ENCODE results near the gene GRAMD1A.
A peak's percentile ranks its signal among the peaks of the same experiment; 100 is the strongest.
"Not testable (repeated sequence)": the region's sequence is repeated elsewhere in the genome, so short reads cannot be mapped to it uniquely, and the experiment has no call there.

Gene GRAMD1A

DNA sequence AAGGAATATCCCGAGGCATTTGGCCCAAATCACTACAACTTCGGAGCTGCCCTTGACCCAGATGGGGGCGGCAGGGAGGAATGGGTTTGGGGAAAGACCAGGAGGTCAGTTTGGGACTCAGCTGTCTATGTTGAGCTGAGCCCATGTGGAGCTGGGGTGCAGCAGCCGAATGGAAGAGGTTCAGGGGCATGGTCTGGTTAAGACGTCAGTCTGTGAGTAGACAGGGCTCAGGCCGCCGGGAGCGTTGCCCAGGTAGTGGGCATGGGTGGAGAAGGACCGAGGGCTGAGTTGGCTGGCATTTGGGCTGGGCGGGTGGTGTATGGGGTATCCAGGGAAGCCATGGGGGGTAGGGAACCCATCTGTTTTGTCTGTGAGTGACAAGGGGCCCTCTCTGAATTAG is 20.9 kb downstream of the GRAMD1A start:
- no peak for DNase-seq

DNA sequence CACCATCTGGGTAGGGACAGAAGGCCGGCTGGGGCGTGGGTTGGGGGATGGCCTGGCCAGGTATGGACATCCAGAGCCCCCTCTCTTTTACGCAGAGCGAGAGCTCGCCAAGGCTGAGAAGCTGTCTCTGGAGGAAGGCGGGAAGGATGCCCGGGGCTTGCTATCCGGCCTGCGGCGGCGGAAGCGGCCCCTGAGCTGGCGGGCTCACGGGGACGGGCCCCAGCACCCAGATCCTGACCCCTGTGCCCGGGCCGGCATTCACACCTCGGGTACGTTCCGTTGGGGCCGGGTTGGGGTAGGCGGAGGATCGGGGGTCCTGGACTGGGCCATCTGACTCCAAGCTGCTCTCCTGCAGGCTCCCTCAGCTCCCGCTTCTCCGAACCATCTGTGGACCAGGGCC is 21.5 kb downstream of the GRAMD1A start:
- DNase-seq: no peak

DNA sequence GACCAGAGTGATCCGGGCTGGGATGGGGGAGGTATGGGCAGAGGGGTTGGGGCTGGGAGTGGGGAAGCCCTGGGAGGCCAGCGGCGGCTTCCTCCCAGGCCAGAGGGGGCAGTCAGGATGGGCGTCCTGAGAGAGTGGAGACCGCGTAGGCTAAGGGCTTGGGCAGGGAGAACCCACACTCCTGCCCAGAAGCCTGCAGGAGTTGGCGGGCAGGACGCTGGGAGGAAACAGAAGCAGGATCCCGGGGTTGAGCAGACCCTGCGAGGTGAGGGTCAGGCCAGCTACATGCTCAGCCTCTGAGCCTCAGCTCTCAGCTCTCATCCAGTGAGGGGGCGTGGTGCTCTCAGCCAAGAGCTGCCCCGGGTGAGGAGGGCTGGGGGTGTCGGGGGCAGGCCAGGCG is 22.3 kb downstream of the GRAMD1A start:
- DNase-seq: no peak

DNA sequence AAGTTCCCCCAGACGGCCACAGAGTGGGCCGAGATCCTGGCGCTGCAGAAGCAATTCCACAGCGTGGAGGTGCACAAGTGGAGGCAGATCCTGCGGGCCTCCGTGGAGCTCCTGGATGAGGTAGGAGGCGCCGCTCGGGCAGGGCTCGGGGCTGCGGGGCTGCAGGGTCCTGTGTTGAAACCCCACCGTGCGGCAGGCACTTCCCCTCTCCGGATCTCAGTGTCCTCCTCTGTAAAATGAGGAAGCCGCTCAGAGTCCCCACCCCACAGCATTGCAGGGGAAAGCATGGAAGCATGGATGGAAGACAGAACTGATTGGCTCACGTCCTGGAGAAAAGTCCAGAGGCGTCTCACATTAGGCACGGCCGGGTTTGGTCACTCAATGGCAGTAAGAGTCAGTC is 23.3 kb downstream of the GRAMD1A start:
- DNase-seq: no peak

DNA sequence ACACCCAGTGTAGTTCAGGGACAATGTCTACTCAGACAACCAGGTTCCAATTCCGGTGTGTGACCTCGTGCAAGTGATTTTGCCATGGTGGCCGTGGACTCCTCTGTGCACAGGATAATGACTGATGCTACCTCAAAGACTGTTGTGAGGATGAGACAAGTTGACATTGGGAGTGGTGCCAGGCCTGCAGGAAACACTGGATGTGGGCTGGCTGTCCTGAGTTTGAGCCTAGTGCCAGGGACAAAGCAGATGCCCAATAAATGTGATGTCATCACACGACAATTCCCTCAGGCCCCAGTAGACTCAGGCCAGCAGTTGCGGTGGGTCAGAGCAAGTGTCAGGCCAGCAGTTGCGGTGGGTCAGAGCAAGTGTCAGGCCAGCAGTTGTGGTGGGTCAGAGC is 24.0 kb downstream of the GRAMD1A start:
- DNase-seq: no peak

DNA sequence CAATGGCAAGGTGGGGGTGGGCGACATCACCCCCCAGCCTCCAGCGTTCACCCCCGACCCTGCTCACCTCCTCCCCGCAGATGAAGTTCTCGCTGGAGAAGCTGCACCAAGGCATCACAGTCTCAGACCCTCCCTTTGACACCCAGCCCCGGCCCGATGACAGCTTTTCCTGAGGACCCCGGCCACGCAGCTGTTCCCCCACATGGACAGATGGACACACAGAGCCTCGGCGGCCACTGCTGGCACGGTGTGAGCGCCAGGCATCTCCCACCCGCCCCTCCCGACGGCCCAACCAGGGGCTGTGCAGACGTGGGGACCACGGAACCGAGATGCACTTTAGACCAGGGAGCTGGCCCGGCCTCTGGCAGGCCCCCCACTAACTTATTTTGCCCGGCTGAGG is 25.8 kb downstream of the GRAMD1A start:
- DNase-seq: no peak

DNA sequence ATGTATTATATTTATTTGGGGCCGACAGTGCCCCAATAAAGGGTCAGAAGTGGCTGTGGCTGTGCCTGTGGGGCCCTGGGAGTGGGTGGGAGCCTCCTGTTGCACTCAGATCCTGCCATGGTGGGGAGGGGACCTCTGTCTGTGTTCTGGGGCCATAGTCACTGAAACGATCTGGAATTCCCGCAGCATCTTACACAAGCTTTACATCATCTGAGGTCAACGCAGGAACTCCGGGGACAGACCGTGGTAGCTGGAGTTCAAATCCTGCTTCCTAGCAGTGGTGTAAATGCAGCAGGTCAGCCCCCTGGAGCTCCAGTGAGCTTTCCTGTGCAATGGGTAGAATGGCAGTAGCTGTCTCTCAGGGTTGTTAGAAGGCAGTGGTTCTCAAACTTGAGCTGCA is 26.3 kb downstream of the GRAMD1A start:
- DNase-seq: no peak

DNA sequence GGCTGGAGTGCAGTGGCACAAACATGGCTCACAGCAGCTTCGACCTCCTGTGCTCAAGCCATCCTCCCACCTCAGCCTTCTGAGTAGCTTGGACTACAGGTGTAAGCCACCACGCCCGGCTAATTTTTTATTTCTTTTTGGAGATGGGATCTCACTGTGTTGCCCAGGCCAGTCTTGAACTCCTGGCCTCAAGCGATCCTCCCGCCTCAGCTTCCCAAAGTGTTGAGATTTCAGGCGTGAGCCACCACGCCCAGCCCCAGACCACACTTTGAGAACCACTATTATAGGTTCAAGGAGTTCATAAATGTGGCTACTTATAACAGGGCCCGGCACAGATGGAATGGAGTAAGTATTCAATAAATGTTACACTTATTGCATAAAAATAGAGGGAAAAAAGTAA is 26.9 kb downstream of the GRAMD1A start:
- no peak for DNase-seq

DNA sequence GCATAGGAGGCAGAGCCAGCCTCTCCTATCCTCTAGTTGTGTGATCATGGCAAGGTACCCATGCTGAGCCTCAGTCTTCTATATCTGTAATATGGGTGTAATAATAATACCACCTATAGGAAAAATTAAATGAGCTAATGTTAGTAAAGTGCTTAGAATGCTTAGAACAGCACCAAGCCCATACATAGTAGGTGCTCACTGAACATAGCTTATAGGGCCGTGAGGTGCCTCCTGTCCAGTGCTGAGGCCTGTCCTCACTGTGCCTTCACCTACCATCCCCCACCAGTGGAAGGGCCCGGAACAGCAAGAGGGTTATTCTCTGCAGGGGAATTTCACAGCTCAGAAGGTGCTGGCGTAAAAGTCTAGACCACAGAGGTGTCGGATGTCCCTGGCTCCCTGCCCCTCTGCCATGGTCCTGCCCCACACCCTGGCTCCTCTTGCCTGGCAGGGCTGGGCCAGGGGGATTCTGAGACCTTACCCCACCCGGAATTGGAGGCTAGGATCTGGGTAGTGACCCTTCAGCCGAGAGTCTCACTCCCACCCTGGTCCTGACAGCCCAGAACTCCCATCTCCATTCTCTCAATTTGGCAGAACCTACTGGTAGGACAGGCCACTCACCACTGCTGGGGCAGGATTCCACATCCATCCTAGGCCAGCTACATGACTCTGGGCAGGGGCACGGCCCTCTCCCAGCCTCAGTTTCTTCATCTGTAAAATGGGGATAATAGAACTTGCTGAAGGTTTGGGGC is 27.9 kb downstream of the GRAMD1A start:
- DNase-seq: no peak

DNA sequence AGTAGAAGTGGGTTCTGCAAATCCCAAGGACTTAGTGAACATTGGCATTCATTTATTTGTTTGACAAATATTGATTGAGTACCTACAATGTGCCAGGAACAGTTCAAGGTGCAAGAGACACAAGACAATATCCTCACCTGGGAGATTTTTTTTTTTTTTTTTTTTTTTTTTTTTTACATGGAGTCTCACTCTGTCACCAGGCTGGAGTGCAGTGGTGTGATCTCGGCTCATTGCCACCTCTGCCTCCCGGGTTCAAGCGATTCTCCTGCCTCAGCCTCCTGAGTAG is 28.4 kb downstream of the GRAMD1A start:
- not testable (repeated sequence) for DNase-seq

DNA sequence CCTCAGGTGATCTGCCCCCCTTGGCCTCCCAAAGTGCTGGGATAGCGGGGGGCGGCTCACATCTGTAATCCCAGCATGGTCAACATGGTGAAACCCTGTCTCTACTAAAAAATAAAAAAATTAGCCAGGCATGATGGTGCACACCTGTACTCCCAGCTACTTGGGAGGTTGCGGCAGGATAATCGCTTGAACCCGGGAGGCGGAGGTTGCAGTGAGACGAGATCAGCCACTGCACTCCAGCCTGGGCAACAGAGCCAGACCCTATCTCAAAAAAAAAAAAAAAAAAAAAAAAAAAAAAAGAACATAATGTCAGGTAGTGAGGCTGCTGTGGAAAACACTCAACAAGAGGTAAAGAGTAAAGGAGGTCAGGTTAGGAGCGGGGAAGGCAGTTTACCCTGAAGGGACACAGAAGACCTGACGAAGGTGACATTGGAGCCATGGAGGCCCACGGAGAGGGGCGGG is 29.2 kb downstream of the GRAMD1A start:
- DNase-seq: not testable (repeated sequence)

DNA sequence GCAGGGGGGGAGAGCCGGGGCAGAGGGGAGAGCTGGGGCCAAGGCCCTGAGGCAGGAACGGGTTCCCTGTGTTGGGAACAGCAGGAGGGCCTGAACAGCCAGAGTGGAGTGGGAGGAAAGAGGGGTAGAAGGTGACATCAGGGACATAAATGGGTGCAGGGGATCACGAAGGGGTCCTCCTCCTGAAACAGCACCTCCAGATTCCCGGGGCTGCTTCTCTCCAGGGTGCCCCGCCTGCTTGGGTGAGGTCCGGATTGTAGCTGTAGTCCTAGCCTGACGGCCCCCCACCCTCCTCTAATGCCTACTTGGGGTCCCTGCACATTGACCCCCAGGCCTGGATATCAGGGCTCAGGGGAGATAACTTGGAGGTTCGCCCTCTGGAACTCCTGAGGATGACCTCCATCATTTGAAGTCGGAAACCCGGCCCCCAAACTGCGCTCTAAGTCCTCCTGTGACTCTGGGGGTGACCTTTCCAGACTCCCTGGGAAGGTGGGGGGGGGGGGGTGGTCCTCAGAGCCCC is 29.7 kb downstream of the GRAMD1A start:
- no peak for DNase-seq

DNA sequence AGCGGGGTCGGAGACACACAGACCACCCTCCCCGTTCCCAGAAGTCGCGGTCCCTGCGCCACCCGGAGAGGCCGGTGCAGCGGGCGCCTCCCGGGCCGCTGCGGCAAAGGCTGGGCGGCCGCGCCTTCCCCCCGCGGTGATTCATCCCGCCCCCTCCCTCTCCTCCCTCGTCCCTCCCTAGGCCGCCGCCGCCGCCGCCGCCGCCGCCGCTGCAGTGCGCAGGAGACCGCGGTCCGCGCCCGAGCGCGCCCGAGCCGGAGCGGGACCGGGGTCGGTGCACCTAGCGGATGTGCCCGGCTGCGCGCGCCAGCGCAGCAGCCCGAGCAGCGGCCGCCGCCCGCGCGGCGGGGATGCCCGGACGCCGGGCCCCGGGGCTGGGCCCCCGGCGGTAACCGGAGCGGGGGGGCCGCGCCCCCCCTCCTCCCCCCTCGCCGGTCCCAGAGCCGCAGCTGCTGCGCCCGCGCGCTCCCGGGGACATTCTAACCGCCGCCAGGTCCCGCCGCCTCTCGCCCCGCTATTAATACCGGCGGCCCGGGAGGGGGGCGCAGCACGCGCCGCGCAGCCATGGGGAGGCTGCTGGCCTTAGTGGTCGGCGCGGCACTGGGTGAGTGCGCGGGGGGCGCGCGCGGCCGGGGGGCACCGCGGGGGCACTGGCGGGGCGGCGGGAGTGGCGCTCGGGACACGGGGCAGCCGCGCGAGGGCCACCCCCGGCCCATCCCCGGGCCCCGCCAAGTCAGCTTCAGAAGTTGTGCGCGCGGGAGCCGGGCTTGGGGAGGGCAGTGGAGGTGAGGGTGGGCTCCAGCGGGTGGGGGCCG is 30.3 kb downstream of the GRAMD1A start, which contains the start of gene SCN1B:
Gene SCN1B (plus strand): TSS at position 214 of the 815 bp plus-strand sequence. CDS start 351 bp downstream, at position 565.
- DNase-seq: peak in 1 of 2 donors; percentile 23

DNA sequence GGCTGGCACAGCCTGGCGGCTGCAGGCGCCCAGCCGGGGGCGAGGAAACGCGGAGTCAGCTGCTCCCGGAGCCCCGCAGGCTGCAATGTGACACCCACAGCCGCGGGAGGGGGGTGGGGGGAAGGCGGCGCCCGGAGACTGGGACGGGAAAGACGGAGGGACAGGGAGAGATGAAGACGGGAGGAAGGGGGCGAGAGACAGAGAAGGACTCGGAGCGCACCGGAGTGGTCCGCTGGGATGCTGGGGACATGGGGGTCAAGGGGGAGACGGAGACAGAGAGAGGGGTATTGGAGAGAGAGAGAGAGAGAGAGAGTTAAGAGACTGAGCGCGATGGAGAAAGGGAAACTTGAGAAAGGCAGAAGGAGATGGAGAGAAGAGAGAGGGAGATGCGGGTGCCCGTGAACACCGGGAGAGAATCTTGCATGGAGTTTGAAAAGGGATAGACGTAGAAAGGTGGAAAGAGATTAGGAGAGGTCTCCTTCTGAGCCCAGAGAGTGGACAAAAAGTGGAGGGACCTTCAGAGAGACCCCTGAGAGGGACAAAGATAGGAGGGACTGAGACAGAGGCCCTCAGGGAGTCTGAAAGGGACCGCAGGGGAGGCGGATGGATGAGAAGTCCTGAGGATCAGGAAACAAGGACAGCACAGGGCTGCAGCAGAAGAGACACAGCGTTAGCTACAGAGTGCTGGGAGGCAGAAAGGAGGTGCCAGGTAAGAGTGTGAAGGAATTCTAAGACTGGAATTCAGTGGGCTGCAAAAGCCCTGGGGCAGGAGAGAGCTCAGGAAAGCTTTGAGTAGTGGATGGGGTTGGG is 31.2 kb downstream of the GRAMD1A start:
- DNase-seq: peak in 1 of 2 donors; percentile 20

DNA sequence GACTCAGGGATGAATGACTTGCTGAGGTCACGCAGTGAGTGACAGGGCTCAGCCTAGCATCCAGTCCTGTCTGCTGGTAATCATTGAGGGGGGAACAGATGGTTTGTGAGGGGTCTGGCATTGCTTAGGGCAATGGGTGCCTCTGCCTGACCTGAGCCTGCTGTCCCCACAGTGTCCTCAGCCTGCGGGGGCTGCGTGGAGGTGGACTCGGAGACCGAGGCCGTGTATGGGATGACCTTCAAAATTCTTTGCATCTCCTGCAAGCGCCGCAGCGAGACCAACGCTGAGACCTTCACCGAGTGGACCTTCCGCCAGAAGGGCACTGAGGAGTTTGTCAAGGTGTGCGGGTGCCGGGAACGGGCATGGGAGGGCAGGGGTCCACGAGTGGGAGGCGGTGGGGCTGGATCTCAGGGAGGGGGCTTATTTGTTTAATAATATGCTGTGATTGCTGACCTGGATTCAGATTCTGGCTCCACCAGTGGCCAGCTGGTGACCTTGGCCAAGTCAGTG is 32.3 kb downstream of the GRAMD1A start:
- no peak for DNase-seq

DNA sequence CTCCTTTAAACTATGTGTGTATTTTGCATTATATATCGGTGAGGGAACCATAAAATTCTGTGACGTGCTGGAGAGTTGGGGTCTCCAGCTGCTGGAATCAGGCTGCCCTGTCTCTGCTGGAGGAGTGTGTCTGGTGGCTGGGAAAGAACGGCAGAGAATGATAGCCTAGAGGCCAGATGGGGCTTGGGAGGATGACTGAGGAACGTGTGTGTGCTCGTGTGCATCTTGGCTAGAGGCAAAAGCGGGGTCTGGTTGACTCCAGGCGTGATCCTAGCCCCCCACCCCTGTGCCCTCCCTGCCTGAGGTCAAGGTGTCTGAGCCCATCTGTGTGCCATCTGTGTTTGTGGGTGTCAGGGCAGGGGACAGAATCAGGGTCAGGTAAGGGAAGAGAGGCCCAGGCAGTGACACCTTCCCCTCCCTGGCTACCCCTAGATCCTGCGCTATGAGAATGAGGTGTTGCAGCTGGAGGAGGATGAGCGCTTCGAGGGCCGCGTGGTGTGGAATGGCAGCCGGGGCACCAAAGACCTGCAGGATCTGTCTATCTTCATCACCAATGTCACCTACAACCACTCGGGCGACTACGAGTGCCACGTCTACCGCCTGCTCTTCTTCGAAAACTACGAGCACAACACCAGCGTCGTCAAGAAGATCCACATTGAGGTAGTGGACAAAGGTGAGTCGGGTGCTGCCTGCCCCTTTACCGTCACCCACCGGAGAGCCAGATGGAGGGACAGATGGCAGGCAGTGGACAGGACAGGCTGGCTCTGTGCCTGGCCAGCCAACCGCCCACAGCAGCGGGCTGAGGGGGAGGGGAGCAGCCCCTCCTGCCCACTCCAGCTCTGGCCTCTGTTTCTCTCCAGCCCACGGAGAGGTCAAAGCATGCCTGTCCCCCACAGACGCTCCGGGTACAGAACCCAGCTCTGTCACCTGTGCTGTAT is 33.2 kb downstream of the GRAMD1A start:
- no peak for DNase-seq

DNA sequence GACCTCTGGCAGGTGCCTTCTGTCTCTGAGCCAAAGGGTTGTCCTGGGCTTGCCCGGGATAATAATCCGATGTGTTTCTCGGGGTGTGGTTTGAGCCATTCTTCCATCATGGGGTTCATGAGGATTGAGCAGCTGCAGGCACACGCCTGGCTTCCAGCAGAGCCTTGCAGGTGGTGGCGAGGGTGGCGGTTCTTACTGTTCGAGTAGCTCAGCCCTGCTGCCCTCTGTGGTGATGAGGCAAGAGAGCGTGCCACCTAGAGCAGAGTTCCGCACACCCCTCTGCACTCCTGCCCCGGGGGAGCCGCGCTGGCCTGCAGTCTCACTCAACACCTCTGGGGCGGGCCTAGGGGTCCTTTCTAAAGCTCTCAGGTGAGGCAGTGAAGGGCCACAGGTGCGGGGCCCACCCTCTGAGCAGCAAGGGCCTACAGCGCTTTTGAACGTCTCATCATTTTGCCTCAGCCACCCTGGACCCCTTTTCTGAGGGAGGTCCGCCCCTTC is 33.9 kb downstream of the GRAMD1A start:
- no peak for DNase-seq

DNA sequence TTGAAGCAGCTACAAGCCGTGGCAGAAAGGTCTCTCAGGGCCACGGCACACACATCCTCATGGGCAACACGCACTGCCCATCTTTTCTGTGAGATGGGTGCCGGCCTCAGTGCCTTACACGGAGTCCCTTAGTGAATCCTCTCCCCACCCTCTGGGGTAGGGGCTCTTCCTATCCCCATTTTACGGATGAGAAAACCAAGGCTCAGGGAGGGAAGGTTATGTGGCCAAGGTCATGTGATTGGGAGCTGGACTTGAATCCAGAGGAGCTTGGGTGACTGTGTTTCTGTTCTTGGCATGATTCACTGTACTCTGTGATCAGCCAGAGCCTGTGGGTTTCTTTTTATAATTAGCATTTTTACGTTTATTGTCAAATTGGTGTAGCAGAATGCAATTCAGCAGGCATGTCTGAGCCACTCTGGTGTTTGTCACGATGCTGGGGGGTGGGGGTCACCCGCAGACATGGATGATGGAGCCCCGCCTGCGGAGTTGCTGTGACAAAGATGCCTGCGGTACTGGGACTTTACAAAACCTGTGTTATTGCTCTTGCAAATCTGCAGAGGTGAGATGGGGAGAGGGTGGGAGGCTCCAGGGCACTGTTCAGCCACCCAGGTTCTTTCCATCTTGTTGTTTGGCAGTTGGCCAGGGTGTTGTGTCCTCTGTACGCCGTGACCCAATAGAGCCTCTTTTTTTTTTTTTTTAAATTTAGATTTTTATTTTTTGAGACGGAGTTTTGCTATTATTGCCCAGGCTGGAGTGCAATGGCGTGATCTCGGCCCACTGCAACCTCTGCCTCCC is 34.7 kb downstream of the GRAMD1A start:
- DNase-seq: no peak

DNA sequence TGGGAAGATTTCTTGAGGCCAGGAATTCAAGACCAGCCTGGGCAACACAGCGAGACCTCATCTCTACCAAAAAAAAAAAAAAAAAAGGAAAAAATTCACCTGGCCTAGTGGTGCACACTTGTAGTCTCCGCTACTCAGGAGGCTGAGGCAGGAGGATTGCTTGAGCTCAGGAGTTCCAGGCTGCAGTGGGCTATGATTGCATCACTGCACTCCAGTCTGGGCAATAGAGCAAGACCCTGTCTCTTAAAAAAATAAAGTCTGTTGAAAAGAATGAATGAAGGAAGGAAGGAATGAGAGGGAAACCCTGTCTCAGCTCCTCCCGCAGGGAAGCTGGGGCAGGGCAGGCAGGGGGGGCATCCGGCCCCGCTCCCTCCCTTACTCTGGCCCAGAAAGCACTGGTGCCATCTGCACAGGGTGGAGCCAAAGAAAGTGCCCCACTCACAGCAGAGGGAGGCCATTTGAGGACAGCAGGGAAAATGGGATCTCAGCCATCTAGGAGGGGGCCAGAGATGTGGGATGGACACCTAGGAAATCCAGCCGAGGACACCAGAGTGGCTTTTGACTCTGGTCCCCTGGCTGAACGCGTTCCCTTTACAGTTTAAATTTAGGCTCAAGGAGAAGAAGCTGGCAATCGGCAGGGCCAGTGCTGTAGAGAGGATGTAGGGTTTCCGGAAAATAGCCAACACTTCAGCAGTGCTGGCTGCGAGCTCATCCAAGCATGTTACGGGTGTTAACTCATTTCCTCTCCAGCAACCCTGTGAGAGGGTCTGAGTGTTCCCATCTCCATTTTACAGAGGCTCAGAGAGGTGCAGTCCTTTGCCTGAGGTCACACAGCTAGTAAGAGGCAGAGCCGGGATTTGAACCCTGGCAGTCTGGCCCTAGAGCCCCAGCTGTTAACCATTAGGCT is 37.8 kb downstream of the GRAMD1A start:
- peak in 1 of 2 donors; percentile 62 for DNase-seq
